GM19238 (cell line): ENCODE measurements around the gene RARRES2.

Experiments used
- DNase-seq: peaks from one replicate; pipeline ENCODE4 v3.0.0; 2011; ENCODE audit warnings: low spot score; ENCODE audit not compliant: insufficient read length

The RARRES2 gene

DNA sequence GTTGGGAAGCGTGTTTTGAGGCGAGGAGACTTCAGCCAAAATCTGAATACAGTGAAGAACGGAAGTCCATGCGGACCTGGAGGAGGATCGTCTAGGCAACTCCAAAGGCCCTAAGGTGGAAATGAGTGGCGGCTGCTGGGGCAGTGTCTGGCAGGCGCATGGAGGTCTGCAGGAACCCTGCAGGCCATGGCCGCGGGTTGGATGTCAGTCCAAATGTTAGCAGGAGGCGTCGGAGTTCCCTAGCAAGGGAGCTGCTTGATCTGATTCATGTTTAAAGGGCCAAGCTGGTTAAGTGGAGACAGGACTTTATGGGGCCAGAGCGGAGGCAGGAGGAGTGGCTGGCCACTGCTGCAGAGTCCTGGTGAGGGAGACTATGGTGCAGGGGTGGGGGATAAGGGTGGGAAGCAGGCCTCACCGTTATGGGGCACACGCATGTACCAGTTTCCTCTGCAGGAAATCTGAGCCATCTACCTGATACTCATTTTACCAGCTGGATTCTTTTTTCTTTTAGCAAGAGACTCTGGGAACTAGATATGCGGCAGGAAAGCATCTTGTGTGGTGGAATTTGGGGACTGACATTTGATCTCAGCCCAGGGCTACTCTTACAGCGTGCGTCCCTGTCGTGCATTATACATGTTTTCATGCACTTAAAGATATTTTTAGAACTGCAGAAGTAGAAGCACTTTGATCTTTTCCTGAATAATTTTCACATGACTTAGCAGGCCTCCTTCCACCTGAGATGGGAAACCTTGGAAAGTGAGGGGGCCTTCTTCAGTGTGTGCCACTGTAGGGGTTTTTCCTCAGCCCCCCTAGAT lies 20.6 kb upstream of the RARRES2 start:
- DNase-seq = no peak

DNA sequence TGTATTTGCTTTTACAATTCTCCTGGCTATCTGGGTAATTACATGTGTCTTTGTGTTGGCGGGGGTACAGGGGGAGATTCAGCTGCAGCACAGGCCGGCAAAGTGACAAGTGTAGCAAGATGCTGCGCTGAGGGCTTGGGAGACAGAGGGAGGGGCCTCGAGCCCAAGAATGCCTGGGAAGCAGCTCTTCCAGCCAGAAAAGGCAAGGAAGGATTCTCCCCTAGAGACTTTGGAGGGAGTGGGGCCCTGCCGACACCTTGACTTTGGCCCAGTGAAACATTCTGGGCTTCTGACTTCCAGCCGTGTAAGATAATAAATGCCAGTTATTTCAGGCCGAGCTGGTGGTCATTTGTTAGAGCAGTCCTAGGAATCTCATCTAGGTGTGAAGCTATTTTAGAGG lies 20.0 kb upstream of the RARRES2 start:
- DNase-seq = no peak

DNA sequence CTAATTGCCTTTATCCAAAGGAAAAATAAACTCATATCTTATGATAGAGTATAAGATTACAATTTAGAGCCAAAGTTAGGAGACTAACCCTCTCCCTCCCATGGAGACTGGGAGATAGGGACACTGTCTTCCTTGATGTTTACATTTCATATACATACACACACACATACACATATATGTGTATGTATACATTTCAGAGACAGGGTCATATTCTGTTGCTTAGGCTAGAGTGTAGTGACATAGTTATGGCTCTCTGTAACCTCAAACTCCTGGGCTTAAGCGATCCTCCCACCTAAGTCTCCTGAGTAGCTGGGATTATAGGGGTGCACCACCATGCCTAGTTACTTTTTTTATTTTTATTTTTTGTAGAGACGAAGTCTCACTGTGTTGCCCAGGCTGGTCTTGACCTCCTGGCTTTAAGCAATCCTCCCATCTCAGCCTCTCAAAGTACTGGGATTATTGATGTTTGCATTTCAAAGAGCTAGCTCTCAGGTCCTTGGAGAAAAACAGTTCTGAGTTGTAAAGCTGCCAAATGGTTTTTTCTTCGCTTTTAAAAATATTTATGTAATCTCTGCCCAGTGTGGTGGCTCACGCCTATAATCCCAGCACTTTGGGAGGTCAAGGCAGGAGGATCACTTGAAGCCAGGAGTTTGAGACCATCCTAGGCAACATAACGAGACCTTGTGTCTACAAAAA lies 19.1 kb upstream of the RARRES2 start:
- DNase-seq = no peak

DNA sequence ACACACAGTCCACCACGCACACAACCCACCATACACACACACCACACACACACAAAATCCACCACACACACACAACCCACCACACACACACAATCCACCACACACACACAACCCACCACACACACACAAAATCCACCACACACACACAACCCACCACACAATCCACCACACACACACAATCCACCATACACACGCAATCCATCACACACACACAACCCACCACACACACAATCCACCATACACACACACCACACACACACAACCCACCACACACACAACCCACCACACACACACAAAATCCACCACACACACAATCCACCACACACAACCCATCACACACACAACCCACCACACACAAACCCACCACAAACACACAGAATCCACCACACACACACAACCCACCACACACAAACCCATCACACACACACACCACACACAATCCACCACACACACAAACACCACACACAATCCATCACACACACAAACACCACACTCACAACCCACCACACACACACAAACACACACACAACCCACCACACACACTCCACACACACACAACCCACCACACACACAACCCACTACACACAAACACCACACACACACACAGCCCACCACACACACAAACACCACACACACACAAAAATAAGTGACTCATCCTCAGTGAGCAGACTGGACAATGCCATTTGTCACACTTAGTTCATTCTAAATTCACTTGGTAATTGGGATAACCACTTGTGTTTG lies 18.4 kb upstream of the RARRES2 start:
- no peak for DNase-seq

DNA sequence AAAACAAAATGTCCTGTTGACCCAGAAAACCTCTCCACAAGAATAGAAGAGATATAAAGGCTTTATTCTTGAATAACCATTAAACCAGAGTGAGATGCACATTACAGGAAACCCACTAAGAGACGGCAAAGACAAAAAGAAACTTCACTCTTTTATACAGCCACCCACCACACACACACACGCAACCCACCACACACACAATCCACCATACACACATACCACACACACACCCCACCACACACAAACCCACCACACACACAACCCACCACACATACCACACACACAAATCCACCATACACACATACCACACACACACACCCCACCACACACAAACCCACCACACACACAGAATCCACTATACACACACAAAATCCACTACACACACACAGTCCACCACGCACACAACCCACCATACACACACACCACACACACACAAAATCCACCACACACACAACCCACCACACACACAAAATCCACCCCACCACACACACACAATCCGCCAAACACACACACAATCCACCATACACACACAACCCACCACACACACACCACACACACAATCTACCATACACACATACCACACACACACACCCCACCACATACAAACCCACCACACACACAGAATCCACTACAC lies 17.7 kb upstream of the RARRES2 start:
- no peak for DNase-seq

DNA sequence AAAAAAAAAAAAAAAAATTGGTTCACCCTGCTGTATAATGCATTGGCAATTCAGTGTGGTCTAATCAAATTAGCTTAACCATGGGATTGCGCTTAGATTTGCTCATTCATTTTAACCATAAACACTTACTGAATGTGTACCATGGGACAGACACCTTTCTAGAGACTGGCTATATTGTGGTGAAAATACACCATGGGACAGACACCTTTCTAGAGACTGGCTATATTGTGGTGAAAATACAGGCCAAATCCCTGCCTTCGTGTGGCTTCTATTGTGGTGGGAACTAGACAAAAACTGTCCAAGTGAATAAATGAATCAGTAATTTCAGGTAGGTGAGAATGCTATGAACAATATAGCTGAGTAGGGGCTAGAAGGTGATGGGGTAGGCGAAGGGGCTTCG lies 17.0 kb upstream of the RARRES2 start:
- no peak for DNase-seq

DNA sequence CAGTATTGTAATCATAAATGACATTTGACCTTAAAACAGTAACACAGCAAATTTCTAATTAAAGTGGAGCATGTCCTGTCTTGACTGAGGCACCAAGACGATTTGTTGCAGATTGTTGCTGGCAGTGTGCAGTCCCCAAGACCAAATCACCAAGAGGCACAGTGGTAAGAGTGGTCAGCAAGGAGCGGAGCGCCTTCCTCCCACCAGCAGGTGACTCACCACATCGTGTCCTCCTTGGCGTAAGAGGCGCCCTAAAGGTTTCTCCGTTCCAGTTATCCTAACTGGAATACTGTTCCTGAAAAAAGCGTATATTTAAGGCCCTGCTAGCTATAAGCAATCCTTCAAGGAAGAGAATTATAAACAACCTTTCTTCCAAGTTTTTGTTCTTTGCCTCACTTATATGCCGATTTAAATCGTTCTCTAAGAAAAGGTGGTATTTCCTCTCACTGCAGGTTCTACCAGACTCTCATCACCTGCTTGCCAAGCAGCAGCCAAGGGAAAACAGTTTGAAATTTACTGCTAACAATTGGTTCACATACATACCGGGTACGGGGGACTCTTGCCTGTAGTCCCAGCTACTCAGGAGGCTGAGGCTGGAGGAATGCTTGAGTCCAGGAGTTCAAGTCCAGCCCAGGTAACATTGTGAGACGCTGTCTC lies 16.5 kb upstream of the RARRES2 start:
- no peak for DNase-seq

DNA sequence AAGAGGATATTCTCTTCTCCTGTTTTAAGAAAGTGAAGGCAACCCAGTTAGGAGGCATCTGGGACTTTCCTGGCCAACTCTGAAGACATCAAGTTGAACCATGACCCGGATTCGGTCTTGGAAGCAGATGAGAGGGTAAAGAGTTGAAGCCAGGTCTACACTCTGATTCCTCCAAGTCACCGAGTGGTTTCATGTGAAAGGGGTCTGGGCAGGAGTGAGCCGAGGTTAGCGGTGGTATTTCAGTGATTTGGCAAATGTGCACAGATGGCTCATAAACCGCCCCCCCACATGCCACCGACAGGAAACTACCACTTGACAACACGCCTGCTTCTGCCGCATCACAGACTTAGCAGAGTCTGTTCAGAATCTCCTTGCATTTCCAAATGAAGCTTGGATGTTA lies 15.8 kb upstream of the RARRES2 start:
- DNase-seq = no peak

DNA sequence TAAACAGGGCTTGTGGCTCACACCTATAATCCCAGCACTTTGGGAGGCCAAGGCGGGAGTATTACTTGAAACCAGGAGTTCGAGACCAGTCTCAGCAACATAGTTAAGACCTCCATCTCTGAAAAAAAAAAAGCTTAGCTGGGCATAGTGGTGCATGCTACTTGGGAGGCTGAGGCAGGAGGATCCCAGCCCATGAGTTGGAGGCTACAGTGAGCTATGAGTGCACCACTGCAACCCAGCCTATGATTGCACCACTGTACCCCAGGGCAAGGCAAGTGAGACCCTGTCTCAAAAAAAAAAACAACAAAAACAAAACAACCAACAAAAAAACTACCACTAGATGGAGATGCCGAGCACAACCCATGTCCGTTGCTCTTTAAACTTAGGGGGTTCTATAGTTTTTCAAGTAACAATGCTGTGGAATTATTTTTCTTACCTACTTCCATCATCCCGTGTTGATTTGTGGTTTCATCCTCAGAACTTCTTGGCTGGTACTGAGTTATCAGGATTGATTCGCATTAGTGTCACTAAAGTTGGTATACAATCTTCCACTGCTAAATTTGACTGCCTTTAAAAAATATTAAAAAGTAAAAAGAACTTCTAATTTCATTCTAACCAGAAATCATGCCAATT lies 15.0 kb upstream of the RARRES2 start:
- no peak for DNase-seq

DNA sequence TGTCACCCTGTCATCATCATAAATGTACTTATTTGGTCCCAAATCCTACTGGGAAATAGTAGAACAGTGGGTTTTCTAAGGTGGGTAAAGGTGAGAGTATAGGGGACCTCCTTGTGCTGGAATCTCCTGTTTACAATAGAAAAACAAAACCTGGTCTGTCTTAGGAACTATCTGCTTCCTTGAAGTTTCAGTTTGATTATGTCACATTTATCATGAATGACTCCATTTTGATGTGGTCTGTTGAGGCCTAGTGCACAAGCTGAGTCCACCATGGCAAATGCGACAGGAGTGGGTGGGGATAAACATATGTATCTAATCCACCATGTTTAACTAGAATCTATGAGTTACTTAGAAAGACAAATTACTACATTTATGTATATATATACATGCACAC lies 14.2 kb upstream of the RARRES2 start:
- DNase-seq = no peak

DNA sequence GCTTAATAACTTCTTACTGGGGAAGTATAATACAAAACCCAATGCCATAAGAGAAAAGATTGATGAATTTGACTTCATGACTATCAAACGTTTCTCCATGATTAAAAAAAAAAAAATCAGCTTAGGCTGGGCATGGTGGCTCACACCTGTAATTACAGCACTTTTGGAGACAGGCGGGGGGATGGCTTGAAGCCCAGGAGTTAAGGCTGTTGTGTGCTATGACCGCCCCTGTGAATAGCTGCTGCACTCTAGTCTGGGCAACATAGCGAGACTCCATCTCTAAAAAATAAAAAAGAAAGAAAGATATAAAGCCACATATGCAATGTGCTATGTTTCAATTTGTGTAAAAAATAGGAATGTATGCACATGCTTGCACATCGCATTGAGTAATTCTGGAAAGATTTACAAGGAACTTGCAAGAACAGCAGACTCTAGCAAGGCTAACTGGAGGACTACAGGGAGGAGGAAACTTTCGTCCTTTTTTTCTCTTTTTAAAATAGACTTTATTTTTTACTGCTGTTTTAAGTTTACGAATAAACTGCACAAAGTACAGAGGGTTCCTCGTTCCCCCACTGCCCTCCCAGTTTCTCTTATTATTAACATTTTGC lies 10.3 kb upstream of the RARRES2 start:
- no peak for DNase-seq

DNA sequence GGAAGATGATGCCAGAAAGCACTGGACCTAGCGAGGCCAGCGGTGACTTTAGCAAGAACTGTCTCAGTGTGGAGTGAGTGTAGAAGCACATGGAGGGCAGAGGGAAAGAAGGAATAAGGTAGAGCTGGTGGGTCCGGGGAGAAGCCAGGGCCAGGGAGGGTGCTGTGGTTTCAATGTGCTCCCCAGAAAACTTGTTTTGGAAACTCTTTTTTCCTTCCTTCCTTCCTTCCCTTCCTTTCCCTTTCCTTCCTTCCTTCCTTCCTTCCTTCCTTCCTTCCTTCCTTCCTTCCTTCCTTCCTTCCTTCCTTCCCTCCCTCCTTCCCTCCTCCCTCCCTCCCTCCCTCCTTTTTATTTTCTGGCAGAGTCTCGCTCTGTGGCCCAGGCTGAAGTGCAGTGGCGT lies 5.5 kb upstream of the RARRES2 start:
- DNase-seq = no peak

DNA sequence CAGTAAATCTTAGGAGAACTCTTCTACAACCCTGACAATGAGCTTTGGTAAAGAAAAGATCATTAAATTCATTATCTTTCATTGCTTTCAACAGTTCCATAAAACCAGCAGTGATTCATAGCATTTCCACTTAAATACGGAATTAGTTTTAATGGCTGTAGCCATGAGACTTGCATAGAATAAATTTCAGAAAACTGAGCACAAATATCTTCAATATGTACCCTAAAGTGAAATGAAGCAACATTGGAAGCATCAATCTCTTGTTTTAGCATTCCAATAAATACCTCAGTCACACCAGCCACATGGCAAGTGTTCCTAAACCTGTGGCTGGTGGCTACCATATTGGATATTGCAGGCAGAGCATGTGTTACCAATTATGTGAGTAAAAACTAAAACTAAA lies 3.6 kb upstream of the RARRES2 start:
- no peak for DNase-seq

DNA sequence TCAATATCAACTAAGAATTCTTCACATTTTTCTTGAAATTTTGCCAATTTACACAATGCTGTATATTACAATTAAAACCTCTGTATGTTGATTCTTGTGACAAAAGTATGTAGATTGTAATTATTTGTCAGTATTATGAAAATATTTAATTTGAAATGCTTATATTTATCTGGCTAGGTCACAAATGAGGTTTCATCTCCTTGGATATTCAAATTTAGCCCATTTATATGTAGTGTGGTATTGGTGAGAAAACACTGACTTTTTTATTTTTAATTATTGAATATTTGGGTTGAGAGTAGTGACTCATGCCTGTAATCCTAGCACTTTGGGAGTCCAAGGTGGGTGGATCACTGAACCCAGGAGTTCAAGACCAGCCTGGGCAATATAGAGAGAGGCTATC lies 2.9 kb upstream of the RARRES2 start:
- DNase-seq = no peak

DNA sequence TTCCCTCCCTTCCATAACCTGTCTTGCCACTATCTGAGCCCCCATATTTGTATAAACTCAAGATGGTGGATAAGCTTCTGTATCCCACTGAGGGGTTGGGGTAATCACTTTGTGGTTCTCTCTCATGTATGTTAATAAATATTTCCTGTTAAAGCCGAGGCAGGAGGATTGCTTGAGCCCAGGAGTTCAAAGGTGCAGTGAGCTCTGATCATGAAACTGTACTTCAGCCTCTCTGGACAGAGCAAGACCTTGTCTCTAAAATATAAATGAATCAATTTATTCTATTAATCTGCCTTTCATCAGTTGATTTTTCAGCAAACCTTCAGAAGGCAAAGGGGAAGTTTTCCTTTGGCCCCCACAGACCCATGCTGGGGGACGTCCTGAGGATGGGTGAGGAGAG lies 1.8 kb upstream of the RARRES2 start:
- no peak for DNase-seq

DNA sequence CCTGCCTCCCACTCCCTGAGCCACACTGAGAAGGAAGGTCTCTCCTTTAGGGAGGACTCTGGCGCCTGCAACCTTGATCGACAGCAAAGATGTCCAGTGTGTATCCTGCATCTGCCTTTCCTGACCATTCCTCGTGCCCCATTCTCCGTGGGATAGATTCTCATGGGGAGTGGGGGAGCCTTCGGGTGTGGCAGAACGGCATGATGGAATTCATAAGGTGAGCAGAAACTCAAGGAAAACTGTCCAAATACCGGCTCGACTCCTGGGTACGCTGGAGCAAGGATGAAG lies 636 bp upstream of the RARRES2 start:
- DNase-seq = no peak

DNA sequence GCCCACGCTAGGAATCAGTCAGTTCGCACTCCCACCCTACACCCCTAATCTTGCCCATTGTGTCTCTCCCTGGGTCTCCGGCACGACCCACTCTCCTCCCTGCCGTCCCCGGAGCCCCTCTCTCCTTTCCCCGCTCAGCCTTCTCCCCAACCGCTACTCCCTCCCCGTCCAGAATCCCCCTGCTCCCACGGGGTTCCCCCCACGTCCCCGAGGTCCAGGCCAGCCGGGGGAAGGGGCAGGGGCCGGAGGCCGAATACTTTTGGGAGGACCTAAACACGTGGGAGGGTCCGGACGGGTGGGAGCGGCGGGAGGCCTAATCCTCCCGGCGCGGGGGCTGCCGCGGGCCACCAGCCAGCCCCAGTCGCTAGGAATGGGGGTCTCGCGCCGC lies 560 bp downstream of the RARRES2 start:
- no peak for DNase-seq

DNA sequence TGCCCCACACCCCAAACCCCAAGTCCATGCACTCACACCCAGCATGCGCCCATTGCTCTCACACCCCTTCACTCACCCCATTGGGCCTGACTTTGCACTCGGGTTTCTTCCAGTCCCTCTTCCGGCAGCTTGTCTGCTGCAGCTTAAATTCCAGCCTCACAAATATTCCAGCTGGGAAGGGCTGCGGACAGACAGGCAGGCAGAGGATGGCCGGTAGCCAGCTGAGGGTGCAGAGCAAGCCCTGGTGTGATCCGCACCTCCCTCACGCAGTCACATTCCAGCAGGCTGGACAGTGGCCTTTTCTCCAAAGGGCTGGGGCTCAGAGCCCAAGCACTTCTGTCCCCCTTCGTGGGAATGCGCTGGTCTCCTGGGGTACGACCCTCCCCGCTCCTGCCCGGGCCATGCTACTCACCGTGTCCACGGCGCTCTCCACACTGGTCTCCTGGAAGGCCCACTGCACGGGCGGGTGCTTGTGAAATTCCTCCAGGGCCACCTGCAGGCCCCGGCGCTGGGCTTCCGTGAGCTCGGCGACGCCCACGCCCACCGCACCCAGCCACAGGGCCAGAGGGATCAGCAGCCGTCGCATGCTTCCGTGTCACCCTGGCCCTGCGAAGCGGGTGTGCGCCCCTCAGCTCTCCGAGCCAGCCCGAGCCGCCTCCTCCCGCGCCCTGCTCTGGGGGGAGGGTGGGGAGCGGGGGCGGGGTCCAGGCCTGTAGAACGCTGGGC lies 1.2 kb downstream of the RARRES2 start:
- DNase-seq = no peak

DNA sequence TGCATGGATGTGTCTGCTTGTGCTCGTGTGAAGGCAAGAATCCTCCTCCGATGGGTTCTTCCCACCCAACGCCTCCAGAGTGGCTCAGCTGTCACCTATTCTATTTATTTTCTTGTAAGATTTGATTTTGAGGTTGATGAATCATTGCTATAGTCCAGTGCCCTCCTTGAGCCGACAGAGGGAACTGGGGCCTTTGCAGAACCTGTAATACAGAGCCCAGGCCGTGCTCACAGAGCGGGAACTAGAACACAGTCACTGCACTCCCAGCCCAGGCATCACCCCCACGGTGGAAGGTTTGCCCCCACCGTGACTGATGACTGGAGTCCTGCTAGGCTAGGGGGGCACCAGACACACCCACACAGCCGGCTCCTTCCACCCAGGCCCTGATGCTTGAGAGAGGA lies 2.0 kb downstream of the RARRES2 start:
- no peak for DNase-seq

DNA sequence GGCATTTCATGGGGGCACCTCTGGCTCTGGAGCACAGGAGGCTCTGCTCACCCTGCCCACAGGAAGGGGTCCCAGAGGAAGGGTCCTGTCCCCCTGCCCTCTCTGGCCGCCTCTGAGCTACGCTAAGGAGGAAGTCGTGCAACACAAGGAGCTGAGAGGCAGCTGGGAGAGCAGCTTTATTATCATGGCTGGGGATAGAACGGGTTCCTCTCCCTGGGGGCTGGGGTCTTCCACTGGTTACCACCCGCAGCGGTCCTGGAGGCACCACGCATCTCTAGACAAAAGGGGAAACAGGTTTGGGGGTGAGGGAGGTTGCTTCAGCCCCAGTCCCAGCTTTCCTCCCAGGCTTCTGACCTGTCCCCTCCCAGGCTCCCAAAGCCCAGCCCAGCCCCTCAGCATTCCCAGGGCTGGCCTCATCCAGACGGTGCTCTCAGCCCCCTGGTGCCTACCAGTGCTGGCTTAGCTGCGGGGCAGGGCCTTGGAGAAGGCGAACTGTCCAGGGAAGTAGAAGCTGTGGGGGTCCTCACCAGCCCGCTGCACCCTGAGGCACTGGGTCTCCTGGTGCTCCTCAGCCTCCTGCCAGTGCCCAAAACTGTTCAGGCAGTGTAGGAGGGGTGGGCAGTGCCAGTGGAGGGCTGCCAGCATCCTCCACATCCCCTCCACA lies 3.1 kb downstream of the RARRES2 start:
- no peak for DNase-seq
